SKM-1 treated with dmso at 0.1 percent for 144 hours (cell line): ENCODE results near the gene FAM228A.

ENCODE experiments used
- DNase-seq: peaks from one replicate; lab custom pipeline; 2025; ENCODE audit not compliant: unreplicated experiment; lab: John Stamatoyannopoulos, UW

Gene FAM228A

GRCh38 chr2:24222946-24223345 is 48.1 kb downstream of the FAM228A start:
- no peak for DNase-seq

- no peak for DNase-seq
Observed at GRCh38 chr2:24225499-24226242, 50.8 kb downstream of the FAM228A start.

DNA sequence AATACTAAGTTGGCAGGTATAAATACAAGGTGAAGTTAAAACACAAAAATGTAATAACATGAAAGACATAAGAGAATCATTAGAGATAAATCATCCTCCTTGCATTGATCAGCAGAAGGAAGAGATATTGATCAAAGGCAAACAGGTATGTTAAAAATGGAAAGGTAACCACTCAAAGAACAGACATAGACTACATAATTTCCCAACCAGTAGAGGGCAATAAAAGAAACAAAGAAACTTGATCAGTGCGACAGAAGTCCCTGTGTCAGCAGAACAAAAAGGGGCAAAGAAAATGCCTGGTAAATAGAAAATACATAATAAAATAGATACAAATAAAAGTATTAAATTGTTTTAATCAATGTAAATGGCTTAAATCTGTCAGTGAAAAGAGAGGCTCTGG is 53.6 kb downstream of the FAM228A start:
- no peak for DNase-seq

GRCh38 chr2:24231461-24231881 is 56.6 kb downstream of the FAM228A start:
- no peak for DNase-seq

- DNase-seq = no peak
Observed at GRCh38 chr2:24233321-24233720, 58.5 kb downstream of the FAM228A start.

DNA sequence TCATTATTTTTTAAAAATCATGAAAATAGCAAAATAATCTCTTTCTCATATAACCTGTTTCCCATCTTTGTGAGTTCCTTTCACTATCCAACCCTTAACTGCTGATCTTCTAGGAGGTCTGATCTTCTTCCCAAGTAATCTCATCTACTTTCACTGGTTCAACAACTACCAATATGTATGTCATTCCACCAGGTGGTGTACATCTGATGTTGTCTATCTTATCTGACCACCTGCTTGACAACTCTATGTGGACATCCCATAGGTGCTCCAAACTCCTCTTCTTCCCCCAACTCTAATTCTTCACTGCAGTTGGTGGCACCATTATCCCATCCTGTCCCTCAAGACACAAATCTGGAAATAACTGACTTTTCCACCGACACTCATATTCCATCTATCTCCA is 62.5 kb downstream of the FAM228A start:
- no peak for DNase-seq

DNA sequence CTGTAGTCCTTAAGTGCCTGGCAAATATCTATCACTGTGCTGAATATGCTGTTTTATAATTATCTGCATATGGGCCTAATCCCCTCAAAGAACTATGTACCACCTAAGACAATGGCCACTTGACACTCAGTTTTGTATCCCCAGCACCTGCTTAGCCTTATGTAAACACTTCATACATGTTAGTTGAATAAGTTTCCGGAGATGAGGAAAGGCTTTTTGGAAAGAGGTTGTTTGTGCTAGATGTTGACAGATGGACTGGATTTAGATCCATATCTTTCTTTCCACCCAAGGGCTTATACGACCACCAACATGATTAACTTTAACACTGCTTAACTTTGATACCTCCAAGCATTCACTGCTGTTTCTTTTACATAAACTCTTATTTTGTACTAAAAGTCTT is 63.3 kb downstream of the FAM228A start:
- no peak for DNase-seq

- DNase-seq = peak; percentile 10
Observed at GRCh38 chr2:24239553-24239952, 64.7 kb downstream of the FAM228A start.
